ENCODE results near the gene RNF213.

- TF ChIP-seq CTCF (IDR thresholded peaks at IDR 0.05) (no peak), POLR2A (IDR thresholded peaks at IDR 0.05) (no peak)
Observed at GRCh38 chr17:80365983-80366382, 105.3 kb downstream of the RNF213 start.

Measured in adrenal gland (tissue), 5 donors.